Activated CD4-positive, alpha-beta T cell treated with anti-CD3 and anti-CD28 coated beads, Interleukin-2, amount 50 U/mL, for 48 hours (primary cell): ENCODE data around the gene PHF24.
"Not testable (repeated sequence)": the region's sequence is repeated elsewhere in the genome, so short reads cannot be mapped to it uniquely, and the experiment has no call there.

Experiments
- DNase-seq, 2 experiments: peaks; one replicate each; pipeline ENCODE4 v3.0.0-alpha.2; 2020

The PHF24 gene

DNA sequence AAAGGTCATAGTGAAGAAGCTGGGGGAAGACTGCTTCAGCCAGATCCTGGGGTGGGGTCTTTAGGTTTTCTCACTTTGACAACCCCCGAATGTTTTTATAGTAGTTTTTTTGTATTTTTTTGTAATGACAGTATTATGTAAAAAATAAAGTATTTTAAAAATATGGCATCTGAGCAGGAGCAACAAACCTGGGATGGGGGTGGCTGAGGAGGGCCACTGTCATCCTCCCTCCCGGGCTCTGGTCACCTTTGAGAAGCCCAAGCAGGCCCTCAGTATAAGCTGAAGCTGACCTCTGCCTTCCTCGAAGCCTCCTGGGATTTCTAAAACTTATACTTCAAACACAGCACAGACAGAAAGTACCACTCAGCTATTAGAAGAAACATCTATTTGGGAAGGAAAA lies 40.2 kb downstream of the PHF24 start:
- DNase-seq, result no peak

DNA sequence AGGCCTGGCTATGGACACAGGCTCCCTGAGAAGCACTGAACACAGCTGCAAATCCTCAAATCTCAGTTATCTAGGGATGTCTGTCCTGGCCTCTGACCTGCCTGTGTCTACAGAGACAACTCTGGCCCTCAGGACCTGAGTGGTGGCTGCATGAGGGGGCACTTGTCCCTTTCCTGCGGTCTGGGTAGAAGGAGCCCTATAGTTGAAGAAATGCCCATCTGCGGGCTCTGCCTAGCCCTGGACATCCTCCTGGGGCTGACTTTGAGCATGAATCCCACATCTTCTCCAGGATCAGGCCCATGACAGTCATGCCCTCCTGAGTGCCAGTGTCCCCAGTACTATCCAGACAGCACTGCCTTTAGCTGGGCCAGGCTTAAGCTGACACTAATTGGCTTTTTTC lies 41.5 kb downstream of the PHF24 start:
- no peak for DNase-seq

DNA sequence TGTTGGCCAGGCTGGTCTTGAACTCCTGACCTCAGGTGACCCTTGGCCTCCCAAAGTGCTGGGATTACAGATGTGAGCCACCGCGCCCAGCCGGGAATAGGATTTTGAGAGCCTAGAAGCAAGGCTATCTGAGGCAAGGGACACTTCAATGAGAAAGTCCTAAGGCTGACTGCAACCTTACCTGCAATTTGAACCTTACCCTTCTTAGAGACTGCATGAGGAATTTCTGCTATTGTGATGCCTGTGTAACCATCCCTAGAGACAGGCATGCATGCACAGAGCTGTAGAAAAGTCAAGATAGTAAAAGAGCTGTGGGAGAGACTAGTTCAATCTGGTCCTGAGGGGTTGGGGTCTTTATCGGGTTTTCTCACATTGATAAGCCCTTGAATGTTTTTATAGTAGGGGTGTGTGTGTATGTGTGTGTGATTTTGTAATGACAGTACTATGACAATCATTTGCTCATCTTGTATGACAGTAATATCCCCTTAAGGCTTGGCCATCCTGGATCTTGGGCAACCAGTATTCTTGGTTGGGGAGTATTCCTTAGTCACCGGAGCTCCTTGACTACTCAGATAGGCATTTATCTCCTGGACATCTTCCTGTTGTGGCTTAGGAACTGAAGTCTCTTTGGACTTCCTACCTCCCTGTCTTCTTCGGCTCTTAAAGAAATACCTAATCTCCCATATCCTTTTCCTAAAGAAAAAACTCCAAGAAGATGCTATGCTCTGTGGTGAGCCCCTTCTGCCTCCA lies 42.6 kb downstream of the PHF24 start:
- DNase-seq, result no peak

DNA sequence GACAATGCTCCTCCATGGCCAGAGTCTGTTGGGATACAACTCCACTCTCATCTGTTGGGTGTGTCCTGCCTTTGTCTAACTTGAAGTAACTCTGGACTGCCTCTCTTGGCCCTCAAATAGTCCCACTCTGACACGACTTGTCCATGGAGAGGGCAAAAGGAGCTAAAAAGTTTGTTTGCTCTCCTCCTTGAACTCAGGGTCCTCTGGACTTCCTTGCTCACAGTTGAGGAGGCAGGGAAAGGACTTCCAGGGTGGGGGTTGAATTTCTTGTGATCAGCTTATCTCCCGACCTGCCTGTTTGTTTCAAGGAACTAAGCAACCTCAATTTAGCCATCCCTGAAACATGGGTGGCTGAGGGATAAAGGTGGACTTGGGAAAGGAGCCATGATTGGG lies 43.2 kb downstream of the PHF24 start:
- no peak for DNase-seq

DNA sequence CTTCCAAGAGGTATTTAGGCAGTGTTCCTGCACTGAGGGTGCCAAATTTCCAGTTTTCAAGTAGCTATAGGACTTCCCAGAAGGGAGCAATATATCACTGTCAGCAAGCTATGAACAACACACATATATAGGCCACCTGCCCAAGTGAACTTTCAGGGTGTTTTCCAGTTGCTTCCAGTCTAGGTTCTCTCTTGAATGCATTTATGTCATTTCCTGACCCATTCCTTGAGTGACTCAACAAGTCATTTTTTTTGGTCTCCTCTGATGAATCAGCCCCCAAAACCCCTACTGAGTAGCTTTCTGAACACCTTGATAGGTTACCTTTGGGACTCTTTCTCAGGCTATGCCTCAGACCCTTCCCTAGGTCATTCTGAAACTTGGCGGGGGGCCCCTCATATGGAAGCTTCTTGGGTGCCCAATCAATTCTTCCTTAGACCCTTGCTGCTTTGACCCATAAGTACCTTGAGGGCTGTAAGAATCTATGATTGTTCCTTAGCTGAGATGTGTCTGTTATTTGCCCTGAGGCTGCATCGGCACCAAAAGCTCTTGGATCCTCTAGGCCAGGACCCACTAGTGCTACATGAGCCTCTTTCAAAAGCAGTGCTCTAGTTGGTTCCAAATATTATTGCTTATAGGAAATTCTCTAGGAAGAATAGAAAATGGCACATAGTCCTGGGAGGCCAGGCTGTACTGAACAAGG lies 43.9 kb downstream of the PHF24 start:
- peak; percentile 17 to 21 for DNase-seq

DNA sequence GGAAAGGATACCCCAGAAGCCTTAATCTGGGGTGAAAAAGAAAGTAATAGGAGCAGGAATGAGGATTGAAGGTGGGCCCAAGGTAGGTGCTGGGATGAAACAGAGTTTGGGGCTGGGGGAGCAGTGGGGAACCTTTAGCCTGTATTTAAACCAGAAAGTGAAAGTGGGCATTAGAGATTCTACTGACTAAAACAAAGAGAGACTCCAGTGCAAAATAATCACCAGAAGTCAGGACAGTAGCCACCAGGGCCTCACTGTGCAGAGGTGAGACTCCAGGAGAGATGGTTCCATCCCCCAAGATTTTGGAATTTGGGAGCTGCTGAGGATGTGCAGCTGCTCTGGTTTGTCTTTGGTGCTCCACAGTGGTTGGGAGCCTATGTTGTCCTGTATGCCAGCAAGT lies 44.5 kb downstream of the PHF24 start:
- DNase-seq, result no peak

- DNase-seq, result not testable (repeated sequence)
Observed at GRCh38 chr9:35004299-35004698, 46.2 kb downstream of the PHF24 start.

DNA sequence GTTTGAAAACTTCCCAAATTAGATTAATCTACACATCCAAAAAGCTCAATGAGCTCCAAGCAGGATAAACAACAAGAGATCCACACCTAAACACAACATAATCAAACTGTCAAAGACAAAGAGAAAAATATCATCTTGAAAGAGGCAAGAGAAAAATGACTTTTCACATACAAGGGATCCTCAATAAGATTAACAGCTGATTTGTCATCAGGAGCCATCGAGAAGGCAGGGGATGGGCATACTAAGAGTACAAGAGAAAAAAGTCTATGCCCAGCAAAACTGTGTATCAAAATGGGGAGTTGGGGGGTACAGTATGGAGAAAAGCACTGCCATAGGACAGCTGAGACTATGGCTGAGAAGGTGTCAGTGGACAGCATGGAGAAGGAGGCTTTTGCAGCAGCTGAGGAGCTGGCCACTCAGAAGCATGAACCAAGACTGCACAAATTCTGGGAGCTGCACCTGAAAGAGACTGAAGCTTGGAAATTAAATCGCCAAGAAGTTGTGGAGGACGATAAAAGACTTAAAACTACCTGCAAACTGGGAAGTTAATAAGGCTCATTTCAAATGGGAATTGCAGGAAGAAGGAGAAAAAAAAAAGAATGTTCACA lies 52.4 kb downstream of the PHF24 start:
- no peak for DNase-seq

- DNase-seq, result no peak
Observed at GRCh38 chr9:35014517-35014916, 56.4 kb downstream of the PHF24 start.

DNA sequence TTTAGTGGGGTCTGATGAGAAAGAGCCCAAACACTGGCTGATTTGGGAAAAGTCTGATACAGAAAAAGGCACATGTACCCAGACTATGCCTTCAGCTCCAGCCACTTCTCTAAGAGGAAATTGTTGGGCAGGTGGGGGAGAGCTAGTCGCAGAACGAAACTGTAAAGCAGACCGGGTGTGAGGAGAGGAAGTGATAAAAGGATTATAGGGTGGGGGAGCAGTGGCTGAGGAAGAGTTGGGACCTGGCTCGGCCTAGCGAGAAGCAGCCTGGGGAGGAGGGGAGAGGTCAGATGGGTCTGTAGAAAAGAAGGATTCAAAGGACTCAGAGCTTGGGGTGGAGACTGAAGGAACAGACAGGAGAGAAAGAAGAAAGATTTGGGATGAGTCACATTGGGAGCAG lies 65.4 kb downstream of the PHF24 start:
- not testable (repeated sequence) for DNase-seq

- DNase-seq, result no peak
Observed at GRCh38 chr9:35026671-35027070, 68.6 kb downstream of the PHF24 start.

GRCh38 chr9:35027374-35027773 lies 69.3 kb downstream of the PHF24 start:
- DNase-seq, result no peak

DNA sequence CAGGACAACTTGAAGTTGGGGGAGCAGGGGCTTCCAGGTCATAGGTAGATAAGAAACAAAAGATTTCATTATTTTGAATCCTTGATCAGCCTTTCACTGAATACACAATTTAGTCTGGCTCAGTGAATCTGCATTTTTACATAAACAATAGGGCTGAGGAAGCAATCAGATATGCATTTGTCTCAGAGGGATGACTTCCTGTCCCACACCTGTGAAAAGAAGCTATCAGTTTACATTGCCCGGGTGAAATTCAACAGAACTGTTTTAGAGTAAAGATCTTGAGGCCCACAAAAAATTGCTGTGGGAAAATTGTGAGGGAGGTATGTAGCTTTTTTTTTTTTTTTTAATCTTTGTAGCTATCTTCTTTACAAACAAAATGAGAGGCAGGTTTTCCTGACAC lies 69.8 kb downstream of the PHF24 start:
- no peak for DNase-seq

GRCh38 chr9:35028341-35028740 lies 70.3 kb downstream of the PHF24 start:
- no peak for DNase-seq

DNA sequence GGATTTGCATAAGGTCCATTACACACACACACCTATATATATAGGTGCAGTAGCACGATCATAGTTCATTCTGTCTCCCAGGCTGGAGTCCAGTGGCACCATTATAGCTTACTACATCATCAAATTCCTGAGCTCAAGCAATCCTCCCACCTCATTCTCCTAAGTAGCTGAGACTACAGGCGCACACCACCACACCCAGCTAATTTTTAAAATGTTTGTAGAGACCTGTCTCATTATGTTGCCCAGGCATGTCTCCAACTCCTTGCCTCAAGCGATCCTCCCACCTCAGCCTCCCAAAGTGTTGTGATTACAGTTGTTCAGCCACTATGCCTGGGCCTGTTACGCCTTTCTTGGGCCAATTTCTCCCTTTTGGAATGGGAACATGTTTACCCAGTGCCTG lies 71.2 kb downstream of the PHF24 start:
- DNase-seq, result no peak

DNA sequence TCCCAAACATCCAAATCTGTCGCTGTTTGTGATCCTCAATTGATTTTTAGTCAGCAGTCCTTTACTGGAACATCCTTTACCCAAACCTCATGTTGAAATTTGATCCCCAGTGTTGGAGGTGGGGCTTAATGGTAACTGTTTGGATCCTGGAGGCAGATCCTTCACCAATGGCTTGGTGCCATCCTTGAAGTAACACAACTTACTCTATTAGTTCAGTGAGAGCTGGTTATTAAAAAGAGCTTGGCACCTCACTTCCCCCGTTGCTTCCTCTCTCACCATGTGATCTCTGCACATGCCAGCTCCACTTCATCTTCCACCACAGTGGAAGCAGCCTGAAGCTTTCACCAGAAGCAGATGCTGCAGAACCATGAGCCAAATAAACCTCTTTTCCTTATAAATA lies 71.8 kb downstream of the PHF24 start:
- no peak for DNase-seq
